HepG2 (cell line): ENCODE measurements around the gene IL17C.

ENCODE experiments used
- ARNT ChIP-seq: fragments of 450-650 bp; IDR thresholded peaks from 2 replicates; pipeline ENCODE4 v1.6.1; 2017
- ATF7 ChIP-seq, 2 experiments: fragments of 450-650 bp in 1 of 2; sonication (generic) in 1 of 2; formaldehyde crosslinking in 1 of 2; IDR thresholded peaks; 2 replicates each; pipeline versions ENCODE4 v1.4.0 to v1.6.1; 2016 to 2020; ENCODE audit warnings: antibody characterized with exemption in 1 of 2, mild to moderate bottlenecking in 1 of 2, missing genetic modification reagents in 1 of 2
- CEBPG ChIP-seq: IDR thresholded peaks from 2 replicates; pipeline ENCODE4 v1.6.1; 2016
- CTCF ChIP-seq: sonication (generic); formaldehyde crosslinking; IDR thresholded peaks from 2 replicates; pipeline ENCODE4 v1.5.0; 2020; ENCODE audit warnings: mild to moderate bottlenecking, missing genetic modification reagents, moderate library complexity
- DRAP1 ChIP-seq: IDR thresholded peaks from 2 replicates; pipeline ENCODE4 v1.6.1; 2016; ENCODE audit warnings: missing genetic modification reagents, missing compliant biosample characterization
- MNT ChIP-seq: fragments of 450-650 bp; IDR thresholded peaks from 2 replicates; pipeline ENCODE4 v1.6.1; 2016
- RFX5 ChIP-seq: IDR thresholded peaks from 2 replicates; pipeline ENCODE4 v1.6.1; 2011; ENCODE audit warnings: low read depth, low read length, improper control_type of control experiment
- SNAPC5 ChIP-seq: sonication (generic); formaldehyde crosslinking; IDR thresholded peaks from 2 replicates; pipeline ENCODE4 v1.8.1; 2023; ENCODE audit warnings: mild to moderate bottlenecking, missing genetic modification reagents, borderline replicate concordance
- SOX6 ChIP-seq, 2 experiments: fragments of 450-650 bp in 1 of 2; sonication (generic) in 1 of 2; formaldehyde crosslinking in 1 of 2; IDR thresholded peaks; 2 replicates each; pipeline versions ENCODE4 v1.4.0 to v1.6.1; 2017 to 2020; ENCODE audit warnings: antibody characterized with exemption in 1 of 2, mild to moderate bottlenecking in 1 of 2, missing genetic modification reagents in 1 of 2
- ZBTB1 ChIP-seq: sonication (generic); formaldehyde crosslinking; IDR thresholded peaks from 2 replicates; pipeline ENCODE4 v1.4.0; 2020; ENCODE audit warnings: missing genetic modification reagents, borderline replicate concordance

GRCh38 chr16:88677721-88678120 is 39.3 kb downstream of the IL17C start:
- TF ChIP-seq DRAP1 (no peak), ARNT (no peak), ATF7 (IDR thresholded peaks at IDR 0.05) (no peak), ATF7 (CRISPR knock-in tag; IDR thresholded peaks at IDR 0.05) (no peak), CEBPG (CRISPR knock-in tag) (no peak), MNT (peak; percentile 70), ZBTB1 (no peak), RFX5 (no peak), SOX6 (IDR thresholded peaks at IDR 0.05) (no peak), SOX6 (CRISPR knock-in tag; IDR thresholded peaks at IDR 0.05) (no peak), SNAPC5 (CRISPR knock-in tag) (no peak), CTCF (CRISPR knock-in tag) (no peak)
